Measurements from ENCODE around the gene NALCN. TPM values are rescaled to one million over a fixed set of nuclear protein-coding genes. Genes with fewer than 3 reads are reported as not detected.

NALCN gene
- total RNA-seq, 1 donor from 2014 or later = 0.12 TPM

DNA sequence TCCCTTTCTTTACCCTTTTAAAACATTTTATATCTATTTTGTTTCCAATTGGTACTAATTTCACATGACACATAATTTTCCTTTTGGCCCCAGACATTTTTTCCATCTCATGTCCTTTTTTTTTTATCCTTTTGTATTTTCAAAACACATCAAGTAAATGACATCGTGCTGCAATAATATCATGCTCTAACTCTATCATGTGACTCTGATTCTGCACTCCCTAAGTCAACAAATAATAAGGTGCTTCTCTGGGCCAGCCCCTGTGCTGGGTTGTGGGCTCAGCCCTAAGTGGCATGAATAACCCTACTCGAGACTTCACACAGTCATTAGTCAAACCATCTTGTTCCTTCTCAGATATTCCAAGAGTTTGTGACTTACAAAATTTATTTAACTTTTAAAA lies 21.7 kb downstream of the NALCN start:
- TF ChIP-seq, protein P1, sequence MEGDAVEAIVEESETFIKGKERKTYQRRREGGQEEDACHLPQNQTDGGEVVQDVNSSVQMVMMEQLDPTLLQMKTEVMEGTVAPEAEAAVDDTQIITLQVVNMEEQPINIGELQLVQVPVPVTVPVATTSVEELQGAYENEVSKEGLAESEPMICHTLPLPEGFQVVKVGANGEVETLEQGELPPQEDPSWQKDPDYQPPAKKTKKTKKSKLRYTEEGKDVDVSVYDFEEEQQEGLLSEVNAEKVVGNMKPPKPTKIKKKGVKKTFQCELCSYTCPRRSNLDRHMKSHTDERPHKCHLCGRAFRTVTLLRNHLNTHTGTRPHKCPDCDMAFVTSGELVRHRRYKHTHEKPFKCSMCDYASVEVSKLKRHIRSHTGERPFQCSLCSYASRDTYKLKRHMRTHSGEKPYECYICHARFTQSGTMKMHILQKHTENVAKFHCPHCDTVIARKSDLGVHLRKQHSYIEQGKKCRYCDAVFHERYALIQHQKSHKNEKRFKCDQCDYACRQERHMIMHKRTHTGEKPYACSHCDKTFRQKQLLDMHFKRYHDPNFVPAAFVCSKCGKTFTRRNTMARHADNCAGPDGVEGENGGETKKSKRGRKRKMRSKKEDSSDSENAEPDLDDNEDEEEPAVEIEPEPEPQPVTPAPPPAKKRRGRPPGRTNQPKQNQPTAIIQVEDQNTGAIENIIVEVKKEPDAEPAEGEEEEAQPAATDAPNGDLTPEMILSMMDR (IDR thresholded peaks at IDR 0.05; ENCODE audit: unreplicated experiment) = no peak
- no peak for DNase-seq (ENCODE audit: low spot score, unreplicated experiment)
- Mint-ChIP-seq H3K4me1 (ENCODE audit: low read depth) (no peaks in the 10 kb centered on the region), H3K27ac (peak overlapping the region; percentile 21), H3K36me3 (ENCODE audit: insufficient read depth) (no peaks in the 10 kb centered on the region), H3K27me3 (no peaks in the 10 kb centered on the region), H3K9me3 (ENCODE audit: low read depth) (no peaks in the 10 kb centered on the region), H3K4me3 (ENCODE audit: low read depth) (no peak overlapping the region)

DNA sequence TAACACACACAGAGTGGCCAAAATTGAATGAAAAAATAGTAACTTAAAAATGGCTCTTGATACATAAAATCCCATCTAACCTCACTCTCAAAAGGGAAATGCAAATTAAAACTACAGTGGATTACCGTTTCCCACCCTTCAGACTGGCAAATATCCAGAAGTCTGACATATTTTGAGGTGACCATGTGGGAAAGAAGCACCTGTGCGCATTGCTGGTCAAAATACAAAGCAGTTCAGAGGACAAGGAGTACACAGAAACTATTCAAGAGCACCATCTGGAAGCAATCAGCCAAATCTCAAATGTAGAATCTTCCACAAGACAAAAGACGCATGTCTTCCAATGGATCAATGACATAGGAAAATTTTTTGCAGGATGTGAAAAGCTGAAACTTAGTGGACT lies 23.2 kb downstream of the NALCN start:
- Mint-ChIP-seq H3K27me3 (no peaks in the 10 kb centered on the region), H3K4me1 (ENCODE audit: low read depth) (no peaks in the 10 kb centered on the region), H3K9me3 (ENCODE audit: low read depth) (no peaks in the 10 kb centered on the region), H3K4me3 (ENCODE audit: low read depth) (no peak overlapping the region), H3K27ac (no peak overlapping the region), H3K36me3 (ENCODE audit: insufficient read depth) (no peaks in the 10 kb centered on the region)
- DNase-seq (ENCODE audit: low spot score, unreplicated experiment) = no peak
- TF ChIP-seq, protein P1 (IDR thresholded peaks at IDR 0.05; ENCODE audit: unreplicated experiment) = no peak

DNA sequence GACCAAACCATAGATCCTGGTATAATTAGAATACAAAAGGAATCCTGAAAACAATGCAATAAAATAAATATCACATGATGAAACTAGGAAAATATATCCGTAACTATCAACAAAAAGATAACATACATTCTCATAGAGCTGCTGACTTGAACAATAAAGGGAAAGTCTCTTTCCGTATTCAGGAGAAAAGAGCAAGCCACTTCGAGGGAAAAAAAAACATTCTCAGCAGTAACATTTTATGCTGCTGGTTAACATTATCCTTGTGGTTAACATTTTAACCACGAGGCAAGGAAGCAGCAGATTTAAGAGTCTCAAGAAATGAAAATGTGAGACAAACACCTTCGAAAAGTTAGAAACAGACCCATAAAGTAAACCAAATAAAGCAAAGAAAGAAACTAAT lies 25.8 kb downstream of the NALCN start:
- no peaks in the 10 kb centered on the region for H3K36me3 Mint-ChIP-seq (ENCODE audit: insufficient read depth)
- no peaks in the 10 kb centered on the region for H3K9me3 Mint-ChIP-seq (ENCODE audit: low read depth)
- H3K27me3 Mint-ChIP-seq = no peaks in the 10 kb centered on the region
- H3K4me1 Mint-ChIP-seq (ENCODE audit: low read depth) = no peaks in the 10 kb centered on the region
- no peak overlapping the region for H3K4me3 Mint-ChIP-seq (ENCODE audit: low read depth)
- DNase-seq (ENCODE audit: low spot score, unreplicated experiment) = no peak
- no peak overlapping the region for H3K27ac Mint-ChIP-seq
- TF ChIP-seq, protein P1 (IDR thresholded peaks at IDR 0.05; ENCODE audit: unreplicated experiment) = no peak

DNA sequence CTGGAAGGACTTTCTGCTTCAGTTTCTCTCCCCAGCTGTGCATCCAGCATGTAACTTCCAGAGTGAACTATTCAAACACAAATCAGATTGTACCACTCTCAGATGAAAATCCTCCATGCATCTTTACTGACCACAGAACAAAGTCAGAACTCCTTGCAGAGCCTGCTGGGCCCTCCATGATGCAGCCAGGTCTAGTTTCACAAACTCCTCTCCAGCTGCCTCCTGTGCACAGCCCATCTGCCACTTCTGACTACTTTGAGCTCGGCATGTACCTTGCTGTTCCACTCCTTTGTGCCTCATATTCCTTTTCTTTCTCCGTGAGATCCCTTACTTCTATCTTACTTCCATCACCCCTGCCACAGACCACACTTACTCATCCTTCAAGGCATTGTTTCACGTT lies 31.4 kb downstream of the NALCN start:
- no peaks in the 10 kb centered on the region for H3K27me3 Mint-ChIP-seq
- DNase-seq (ENCODE audit: low spot score, unreplicated experiment) = no peak
- H3K9me3 Mint-ChIP-seq (ENCODE audit: low read depth) = no peaks in the 10 kb centered on the region
- TF ChIP-seq, protein P1 (IDR thresholded peaks at IDR 0.05; ENCODE audit: unreplicated experiment) = no peak
- no peak overlapping the region for H3K27ac Mint-ChIP-seq
- H3K4me3 Mint-ChIP-seq (ENCODE audit: low read depth) = no peak overlapping the region
- H3K36me3 Mint-ChIP-seq (ENCODE audit: insufficient read depth) = no peaks in the 10 kb centered on the region
- no peaks in the 10 kb centered on the region for H3K4me1 Mint-ChIP-seq (ENCODE audit: low read depth)

DNA sequence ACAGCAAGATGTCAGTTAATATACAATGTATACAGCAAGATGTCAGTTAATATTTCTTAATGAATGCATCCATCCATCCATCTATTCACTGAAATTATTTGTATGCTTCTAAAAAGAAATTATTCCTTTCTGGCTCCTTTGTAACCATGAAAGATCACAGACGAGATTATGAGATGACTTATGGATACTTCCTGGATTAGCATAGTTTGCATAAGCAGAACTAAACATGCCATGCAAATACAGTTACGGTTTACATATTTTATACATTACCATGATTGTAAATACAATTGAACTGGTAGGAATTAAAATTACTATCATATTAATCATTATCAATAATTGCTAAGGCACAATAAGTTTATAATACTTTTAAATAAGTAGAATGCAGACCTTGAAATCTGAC lies 32.7 kb downstream of the NALCN start:
- Mint-ChIP-seq H3K4me1 (ENCODE audit: low read depth) (no peaks in the 10 kb centered on the region), H3K4me3 (ENCODE audit: low read depth) (no peak overlapping the region), H3K27me3 (no peaks in the 10 kb centered on the region), H3K9me3 (ENCODE audit: low read depth) (no peaks in the 10 kb centered on the region), H3K27ac (no peak overlapping the region), H3K36me3 (ENCODE audit: insufficient read depth) (no peaks in the 10 kb centered on the region)
- TF ChIP-seq, protein P1 (IDR thresholded peaks at IDR 0.05; ENCODE audit: unreplicated experiment) = no peak
- DNase-seq (ENCODE audit: low spot score, unreplicated experiment) = no peak
